Kidney (tissue), 14 donors: Measurements from ENCODE around the gene ZC3HAV1. TPM values are rescaled to one million over a fixed set of nuclear protein-coding genes. Genes with fewer than 3 reads are reported as not detected.
"Not testable (repeated sequence)": the region's sequence is repeated elsewhere in the genome, so short reads cannot be mapped to it uniquely, and the experiment has no call there.

Source experiments
- DNase-seq, 5 donors: peaks; one replicate each; pipeline ENCODE4 v3.0.0-alpha.2; 2013 to 2020
- FAIRE-seq: peaks from 2 replicates; lab custom pipeline; 2012; peaks lifted over from hg19 to GRCh38; lab: Jason Lieb, UNC
- H3K27ac ChIP-seq, 2 donors: one replicate each; pipeline ENCODE4 v1.7.0; 2013; ENCODE audit warnings: low read depth in 2 of 2, low read length in 2 of 2, inconsistent platforms in 1 of 2
- H3K27me3 ChIP-seq: one replicate; pipeline ENCODE4 v1.7.1; 2013; ENCODE audit warnings: low read length, inconsistent platforms; ENCODE audit not compliant: control insufficient read depth, insufficient read depth
- H3K36me3 ChIP-seq, 3 donors: one replicate each; pipeline versions ENCODE4 v1.7.0 to v1.7.1; 2013; ENCODE audit warnings: low read length in 3 of 3, control low read depth in 1 of 3, inconsistent platforms in 1 of 3; ENCODE audit not compliant: insufficient read depth in 3 of 3, control insufficient read depth in 2 of 3
- H3K4me1 ChIP-seq, 3 donors: one replicate each; pipeline versions ENCODE4 v1.7.0 to v1.7.1; 2013; ENCODE audit warnings: low read length in 3 of 3, inconsistent platforms in 1 of 3, low read depth in 1 of 3; ENCODE audit not compliant: control insufficient read depth in 2 of 3, insufficient read depth in 2 of 3
- H3K4me3 ChIP-seq, 3 donors: one replicate each; pipeline versions ENCODE4 v1.7.0 to v1.8.1; 2013; ENCODE audit warnings: low read length in 3 of 3, control low read depth in 1 of 3, inconsistent platforms in 1 of 3
- H3K9ac ChIP-seq, 3 donors: one replicate each; pipeline versions ENCODE4 v1.7.0 to v1.7.1; 2013; ENCODE audit warnings: low read length in 3 of 3, control low read depth in 1 of 3, inconsistent platforms in 1 of 3
- H3K9me3 ChIP-seq, 3 donors: one replicate each; pipeline versions ENCODE4 v1.7.0 to v1.7.1; 2013; ENCODE audit warnings: low read length in 3 of 3, control low read depth in 1 of 3, inconsistent platforms in 1 of 3; ENCODE audit not compliant: control insufficient read depth in 2 of 3, insufficient read depth in 1 of 3
- intact Hi-C: fragments of 100-400 bp; cut with DNase I; formaldehyde crosslinking; loops from one replicate; pipeline ENCODE4 v1.11.1; 2022
- polyA plus RNA-seq: library from polyadenylated mRNA; stranded (reverse); fragments of 350-450 nt; fragmentation: Illumina TruSeq; extraction: RNeasy Lipid Tissue Mini Kit (QIAGEN cat#74804); gene quantifications from one replicate; pipeline ENCODE4 v1.2.3, GENCODE V29; 2014; ENCODE audit warnings: low read depth, low replicate concordance; ENCODE audit not compliant: insufficient read depth
- total RNA-seq: library from RNA; stranded (reverse); fragmentation: NEBNext Ultra II Directional; extraction: Animal tissue kit (Norgen Biotek cat#: 25700); gene quantifications from one replicate; pipeline ENCODE4 v1.2.1, GENCODE V29; 2021
- TF ChIP-seq, protein P1 (sequence below): IDR thresholded peaks from 3 replicates; pipeline ENCODE4 v1.5.1; 2012; ENCODE audit warnings: mild to moderate bottlenecking, moderate library complexity, borderline replicate concordance; ENCODE audit not compliant: insufficient read depth; ENCODE audit errors: extremely low read depth
- donor health status: control.
- donor health status: control.
- donor health status: control.
- donor health status: control.
- donor health status: control.
- donor health status: DM: yes; HTN: yes; CAD: no.
- donor health status: Normal renal cell carcinoma (clear cell type).

Gene ZC3HAV1
- total and polyA plus RNA-seq, 2 donors from 2014 or later = 11.1 to 40.2 TPM

DNA sequence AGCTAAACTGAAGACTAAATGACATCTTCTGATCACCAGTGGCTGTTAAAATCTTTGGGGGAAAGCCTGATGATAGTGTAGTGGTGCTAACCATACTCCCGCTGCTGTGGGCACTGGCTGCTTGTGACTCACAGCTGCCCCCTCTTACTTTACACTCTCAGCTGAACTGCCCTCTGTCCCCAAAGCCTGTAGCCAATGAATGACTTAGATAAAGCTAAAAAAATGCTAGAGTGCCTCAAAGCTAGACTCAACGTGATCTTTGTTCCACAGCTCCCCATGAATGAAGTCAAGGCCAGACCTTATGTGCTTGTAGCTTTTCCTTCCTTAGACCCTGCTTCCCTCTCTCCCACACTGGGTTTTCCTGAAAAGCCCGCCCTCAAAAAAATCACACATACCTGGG, 80.2 kb downstream of the ZC3HAV1 start:
- H3K4me3 ChIP-seq = no peak overlapping the region
- H3K36me3 ChIP-seq = peaks cover 5 to 11% (median 6%) of the 10 kb centered on the region in 3 donors
- FAIRE-seq (no peak), DNase-seq (no peak)
- intact Hi-C loops = no loop called here
- no peak overlapping the region for H3K9ac ChIP-seq
- no peak overlapping the region for H3K27ac ChIP-seq
- H3K27me3 ChIP-seq = no peaks in the 10 kb centered on the region
- TF ChIP-seq, protein P1, sequence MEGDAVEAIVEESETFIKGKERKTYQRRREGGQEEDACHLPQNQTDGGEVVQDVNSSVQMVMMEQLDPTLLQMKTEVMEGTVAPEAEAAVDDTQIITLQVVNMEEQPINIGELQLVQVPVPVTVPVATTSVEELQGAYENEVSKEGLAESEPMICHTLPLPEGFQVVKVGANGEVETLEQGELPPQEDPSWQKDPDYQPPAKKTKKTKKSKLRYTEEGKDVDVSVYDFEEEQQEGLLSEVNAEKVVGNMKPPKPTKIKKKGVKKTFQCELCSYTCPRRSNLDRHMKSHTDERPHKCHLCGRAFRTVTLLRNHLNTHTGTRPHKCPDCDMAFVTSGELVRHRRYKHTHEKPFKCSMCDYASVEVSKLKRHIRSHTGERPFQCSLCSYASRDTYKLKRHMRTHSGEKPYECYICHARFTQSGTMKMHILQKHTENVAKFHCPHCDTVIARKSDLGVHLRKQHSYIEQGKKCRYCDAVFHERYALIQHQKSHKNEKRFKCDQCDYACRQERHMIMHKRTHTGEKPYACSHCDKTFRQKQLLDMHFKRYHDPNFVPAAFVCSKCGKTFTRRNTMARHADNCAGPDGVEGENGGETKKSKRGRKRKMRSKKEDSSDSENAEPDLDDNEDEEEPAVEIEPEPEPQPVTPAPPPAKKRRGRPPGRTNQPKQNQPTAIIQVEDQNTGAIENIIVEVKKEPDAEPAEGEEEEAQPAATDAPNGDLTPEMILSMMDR = no peak
- no peaks in the 10 kb centered on the region for H3K9me3 ChIP-seq
- H3K4me1 ChIP-seq = peaks cover 0 to 7% (median 4%) of the 10 kb centered on the region in 3 donors

DNA sequence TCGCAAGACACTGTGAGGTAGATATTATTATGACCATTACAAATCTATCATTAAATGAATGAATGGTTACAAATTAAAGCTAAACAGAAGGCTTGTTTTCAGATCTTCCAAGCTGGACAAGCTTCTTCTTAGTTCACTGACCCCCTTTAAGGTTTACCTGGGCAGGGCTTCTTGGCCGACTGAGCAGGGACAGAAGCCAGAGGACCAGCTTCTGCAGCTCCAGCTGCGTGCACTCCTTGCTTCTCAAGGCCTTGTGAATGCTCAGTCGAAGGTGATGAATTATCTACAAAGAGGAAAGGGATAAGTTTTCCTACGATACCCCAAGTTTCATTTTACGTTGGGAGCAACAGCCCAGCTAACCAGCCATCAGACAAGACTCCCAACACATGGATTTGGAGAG, 83.0 kb downstream of the ZC3HAV1 start:
- no peaks in the 10 kb centered on the region for H3K27me3 ChIP-seq
- intact Hi-C loops = no loop called here
- H3K4me1 ChIP-seq = no peaks in the 10 kb centered on the region
- TF ChIP-seq, protein P1 = no peak
- DNase-seq = no peak
- no peak overlapping the region for H3K4me3 ChIP-seq
- no peak for FAIRE-seq
- H3K27ac ChIP-seq = no peak overlapping the region
- peaks cover 5 to 11% (median 8%) of the 10 kb centered on the region in 3 donors for H3K36me3 ChIP-seq
- no peaks in the 10 kb centered on the region for H3K9me3 ChIP-seq
- H3K9ac ChIP-seq = no peak overlapping the region

DNA sequence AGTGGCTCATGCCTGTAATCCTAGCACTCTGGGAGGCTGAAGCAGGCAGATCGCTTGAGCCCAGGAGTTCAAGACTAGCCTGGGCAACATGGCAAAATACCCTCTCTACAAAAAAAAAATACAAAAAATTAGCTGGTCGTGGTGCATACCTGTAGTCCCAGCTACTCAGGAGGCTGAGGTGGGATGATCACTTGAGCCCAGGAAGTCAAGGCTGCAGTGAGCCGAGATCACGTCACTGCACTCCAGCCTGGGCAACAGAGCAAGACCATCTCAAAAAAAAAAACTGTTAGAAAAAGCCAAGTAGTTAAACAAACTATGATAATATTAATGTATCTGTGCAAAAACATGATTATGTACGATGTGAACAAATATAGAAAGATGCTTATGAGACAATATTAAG, 83.7 kb downstream of the ZC3HAV1 start:
- not testable (repeated sequence) for H3K9me3 ChIP-seq, H3K4me1 ChIP-seq

GRCh38 chr7:139023076-139023475, 86.4 kb downstream of the ZC3HAV1 start:
- Histone ChIP-seq H3K4me3 (no peak overlapping the region), H3K27ac (no peak overlapping the region), H3K9me3 (no peaks in the 10 kb centered on the region), H3K9ac (no peak overlapping the region), H3K27me3 (no peaks in the 10 kb centered on the region), H3K36me3 (peaks cover 2 to 11% (median 8%) of the 10 kb centered on the region in 3 donors), H3K4me1 (no peaks in the 10 kb centered on the region)
- FAIRE-seq (no peak), DNase-seq (no peak)
- TF ChIP-seq, protein P1 = no peak
- intact Hi-C loops = no loop called here

More for the DNA sequence above, 83.7 kb downstream of the ZC3HAV1 start:
- H3K4me3 ChIP-seq, H3K27me3 ChIP-seq, H3K9ac ChIP-seq, H3K27ac ChIP-seq, intact Hi-C loops, FAIRE-seq, DNase-seq: not testable (repeated sequence)
- H3K36me3 ChIP-seq = peaks cover 5 to 11% (median 8%) of the 10 kb centered on the region in 3 donors
